IPS-20b (cell line): Measurements from ENCODE around the gene TBC1D20.
"Not testable (repeated sequence)": the region's sequence is repeated elsewhere in the genome, so short reads cannot be mapped to it uniquely, and the experiment has no call there.

Experiments
- H3K27ac ChIP-seq: one replicate; pipeline ENCODE4 v1.5.1; 2013; ENCODE audit warnings: low read length
- H3K27me3 ChIP-seq: 2 replicates; pipeline ENCODE4 v1.6.1; 2013; ENCODE audit warnings: mild to moderate bottlenecking, low read length, inconsistent platforms; ENCODE audit not compliant: insufficient read depth
- H3K36me3 ChIP-seq: 2 replicates; pipeline ENCODE4 v1.6.1; 2013; ENCODE audit warnings: low read depth, mild to moderate bottlenecking, inconsistent platforms, low read length, moderate library complexity; ENCODE audit not compliant: insufficient read depth
- H3K4me1 ChIP-seq: 2 replicates; pipeline ENCODE4 v1.6.1; 2013; ENCODE audit warnings: mild to moderate bottlenecking, control low read depth, inconsistent platforms, low read length, moderate library complexity; ENCODE audit not compliant: insufficient read depth
- H3K4me3 ChIP-seq: 2 replicates; pipeline ENCODE4 v1.5.1; 2013; ENCODE audit warnings: mild to moderate bottlenecking, low read length, inconsistent platforms
- H3K9ac ChIP-seq: 2 replicates; pipeline ENCODE4 v1.6.1; 2013; ENCODE audit warnings: low read depth, mild to moderate bottlenecking, inconsistent platforms, low read length, moderate library complexity
- H3K9me3 ChIP-seq: 2 replicates; pipeline ENCODE4 v1.6.1; 2013; ENCODE audit warnings: mild to moderate bottlenecking, low read depth, low read length, inconsistent platforms; ENCODE audit not compliant: insufficient read depth

The TBC1D20 gene

GRCh38 chr20:387520-387919 is 74.8 kb downstream of the TBC1D20 start:
- H3K9ac ChIP-seq = no peak overlapping the region
- H3K27me3 ChIP-seq = peaks cover 14% of the 10 kb centered on the region
- peaks cover 8% of the 10 kb centered on the region; the same call in 1 of the 2 replicates for H3K36me3 ChIP-seq
- H3K4me3 ChIP-seq = no peak overlapping the region
- H3K27ac ChIP-seq = no peak overlapping the region
- H3K9me3 ChIP-seq = no peaks in the 10 kb centered on the region
- H3K4me1 ChIP-seq = no peaks in the 10 kb centered on the region

DNA sequence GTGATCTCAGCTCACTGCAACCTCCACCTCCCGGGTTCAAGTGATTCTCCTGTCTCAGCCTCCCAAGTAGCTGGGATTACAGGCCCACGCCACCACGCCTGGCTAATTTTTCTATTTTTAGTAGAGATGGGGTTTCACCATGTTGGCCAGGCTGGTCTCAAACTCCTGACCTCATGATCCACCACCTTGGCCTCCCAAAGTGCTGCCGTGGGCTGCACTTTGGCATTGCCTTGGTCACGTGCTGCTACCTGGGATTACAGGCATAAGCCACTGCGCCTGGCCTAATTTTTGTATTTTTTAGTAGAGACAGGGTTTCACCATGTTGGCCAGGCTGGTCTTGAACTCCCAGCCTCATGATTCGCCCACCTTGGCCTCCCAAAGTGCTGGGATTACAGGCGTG is 75.7 kb downstream of the TBC1D20 start:
- not testable (repeated sequence) for H3K4me3 ChIP-seq, H3K36me3 ChIP-seq, H3K9ac ChIP-seq, H3K9me3 ChIP-seq, H3K27ac ChIP-seq, H3K4me1 ChIP-seq
- peaks cover 22% of the 10 kb centered on the region for H3K27me3 ChIP-seq
